ENCODE results near the gene SIRT6.
"Not testable (repeated sequence)": the region's sequence is repeated elsewhere in the genome, so short reads cannot be mapped to it uniquely, and the experiment has no call there.

SIRT6 gene

DNA sequence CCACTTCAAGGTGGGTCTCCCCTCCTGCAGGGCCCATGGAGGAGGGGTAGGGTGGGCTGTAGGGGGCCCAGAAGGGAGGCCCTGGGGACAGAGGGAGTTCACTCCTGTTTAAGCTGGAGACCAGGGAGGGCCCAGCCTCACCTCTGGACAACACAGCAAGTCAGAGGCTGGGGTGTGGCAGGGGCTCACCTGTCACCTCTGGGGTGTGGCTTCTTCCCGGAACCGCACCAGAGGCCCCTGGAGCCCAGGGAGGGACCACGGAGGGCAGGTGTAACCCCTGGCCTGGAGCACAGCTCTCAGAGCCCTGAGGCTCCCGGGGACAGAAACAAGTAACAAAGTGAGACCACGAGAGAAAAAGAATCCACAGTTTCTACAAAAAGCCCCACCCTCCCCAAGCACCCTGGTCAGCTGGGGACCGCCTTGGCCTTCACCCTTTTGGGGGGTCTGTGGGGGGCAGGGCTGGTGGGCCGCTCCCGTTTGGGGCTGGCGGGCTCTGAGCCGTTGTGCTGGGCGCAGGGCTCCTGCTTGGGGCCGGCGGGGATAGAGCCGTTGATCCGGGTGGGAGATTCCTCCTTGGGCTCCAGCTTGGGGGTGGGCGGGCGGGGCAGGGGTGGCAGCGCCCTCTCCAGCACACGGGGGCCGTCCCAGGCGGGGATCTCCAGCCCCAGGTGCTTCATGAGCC, 8.0 kb downstream of the SIRT6 start:
- DNase-seq = no peak

GRCh38 chr19:4173479-4174212, 8.7 kb downstream of the SIRT6 start:
- DNase-seq = no peak

GRCh38 chr19:4172861-4173473, 9.4 kb downstream of the SIRT6 start:
- DNase-seq = peak; percentile 25 to 30

- DNase-seq = no peak
These were observed 10.7 kb downstream of the SIRT6 start for GRCh38 chr19:4171676-4172075.

- DNase-seq = no peak
These were observed 18.1 kb downstream of the SIRT6 start for GRCh38 chr19:4164262-4164661.

DNA sequence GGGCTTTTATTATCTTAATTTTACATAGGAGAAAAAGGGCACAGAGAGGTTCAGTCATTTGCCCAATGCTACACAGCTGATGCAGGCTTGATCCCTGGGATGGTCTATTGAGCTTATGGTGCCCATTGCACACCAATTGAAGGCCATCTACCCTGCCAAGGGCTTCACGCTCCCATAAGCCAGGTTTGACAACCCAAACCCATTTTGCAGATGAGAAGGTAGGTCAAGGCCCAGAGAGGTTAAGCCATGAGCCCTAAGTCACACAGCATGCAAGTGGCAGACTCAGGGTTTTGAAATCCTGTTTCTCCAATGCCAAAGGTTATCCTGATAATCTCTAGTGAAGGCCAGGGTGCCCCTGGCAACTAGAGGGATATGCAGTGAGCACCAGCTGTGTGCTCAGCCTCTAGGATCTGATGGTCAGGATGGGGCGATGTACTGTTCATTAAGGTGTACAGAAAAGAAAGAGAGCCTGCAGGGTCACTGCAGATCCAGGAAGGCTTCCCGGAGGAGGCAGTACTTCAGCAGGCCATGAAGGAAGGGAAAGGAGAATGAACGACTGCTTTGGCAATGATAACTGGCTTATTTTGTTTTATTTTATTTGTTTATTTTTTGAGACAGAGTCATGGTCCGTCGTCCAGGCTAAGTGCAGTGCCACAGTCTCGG, 20.8 kb downstream of the SIRT6 start:
- no peak for DNase-seq

DNA sequence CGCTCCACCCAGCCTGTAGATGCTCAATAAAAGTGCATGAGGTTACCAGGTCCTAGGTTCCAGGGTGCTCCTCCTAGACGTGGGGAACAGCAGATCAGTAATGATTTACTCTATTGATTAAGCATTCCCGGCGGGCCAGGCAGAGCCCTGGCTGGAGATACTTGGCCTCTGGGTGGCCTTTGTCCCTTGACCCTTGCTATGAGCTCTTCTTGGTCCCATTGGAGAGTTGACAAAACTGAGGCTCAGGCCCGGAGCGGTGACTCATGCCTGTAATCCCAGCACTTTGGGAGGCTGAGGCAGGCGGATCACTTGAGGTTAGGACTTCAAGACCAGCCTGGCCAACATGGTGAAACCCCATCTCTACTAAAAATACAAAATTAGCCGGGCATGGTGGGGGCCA, 24.4 kb downstream of the SIRT6 start:
- not testable (repeated sequence) for DNase-seq

GRCh38 chr19:4157164-4157563, 25.2 kb downstream of the SIRT6 start:
- no peak for DNase-seq

- no peak for DNase-seq
These were observed 27.6 kb downstream of the SIRT6 start for GRCh38 chr19:4154571-4155312.

- no peak for DNase-seq
These were observed 29.9 kb downstream of the SIRT6 start for GRCh38 chr19:4152241-4152998.

- DNase-seq = no peak
These were observed 30.7 kb downstream of the SIRT6 start for GRCh38 chr19:4151623-4152022.

- no peak for DNase-seq
These were observed 32.7 kb downstream of the SIRT6 start for GRCh38 chr19:4149518-4150288.

DNA sequence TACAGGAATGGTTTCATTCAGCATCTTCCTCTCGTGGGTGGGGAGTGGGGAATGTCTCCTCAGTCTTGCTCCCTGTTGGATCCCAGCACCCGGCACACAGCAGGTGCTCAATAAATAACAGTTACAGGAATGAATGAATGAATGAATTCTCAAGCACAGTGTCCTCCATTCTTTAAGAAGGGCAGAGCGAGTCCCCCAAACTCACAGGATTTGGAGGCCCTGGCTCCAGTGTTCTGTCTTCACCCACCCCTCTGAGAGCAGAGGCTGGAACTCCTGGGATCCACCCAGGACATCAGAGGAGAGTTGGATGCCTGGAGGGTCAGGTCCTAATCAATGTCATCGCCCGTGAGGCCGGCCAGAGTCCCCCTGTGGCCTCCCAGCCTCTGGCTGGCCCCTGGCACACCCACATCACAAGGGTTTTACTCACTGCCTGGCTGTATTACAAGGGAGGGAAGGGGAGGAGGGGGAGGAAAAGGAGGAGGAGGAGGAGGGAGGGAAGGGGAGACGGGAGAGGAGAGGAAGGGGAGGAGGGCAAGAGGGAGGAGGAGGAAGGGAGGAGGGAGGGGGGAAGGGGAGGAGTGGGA, 37.6 kb downstream of the SIRT6 start:
- DNase-seq = peak; percentile 5 to 6

DNA sequence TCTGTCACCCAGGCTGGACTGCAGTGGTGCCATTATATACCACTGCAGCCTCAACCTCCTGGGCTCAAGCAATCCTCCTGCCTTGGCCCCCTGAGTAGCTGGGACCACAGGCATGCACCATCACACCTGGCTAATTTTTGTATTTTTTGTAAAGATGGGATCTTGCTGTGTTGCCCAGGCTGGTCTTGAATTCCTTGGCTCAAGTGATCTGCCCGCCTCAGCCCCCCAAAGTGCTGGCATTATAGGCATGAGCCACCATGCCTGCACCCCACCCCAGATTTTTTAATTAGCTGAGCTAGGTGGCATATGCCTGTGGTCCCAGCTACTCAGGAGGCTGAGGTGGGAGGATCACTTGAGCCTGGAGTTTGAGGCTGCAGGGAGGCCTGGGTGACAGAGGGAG, 39.4 kb downstream of the SIRT6 start:
- DNase-seq = not testable (repeated sequence)

DNA sequence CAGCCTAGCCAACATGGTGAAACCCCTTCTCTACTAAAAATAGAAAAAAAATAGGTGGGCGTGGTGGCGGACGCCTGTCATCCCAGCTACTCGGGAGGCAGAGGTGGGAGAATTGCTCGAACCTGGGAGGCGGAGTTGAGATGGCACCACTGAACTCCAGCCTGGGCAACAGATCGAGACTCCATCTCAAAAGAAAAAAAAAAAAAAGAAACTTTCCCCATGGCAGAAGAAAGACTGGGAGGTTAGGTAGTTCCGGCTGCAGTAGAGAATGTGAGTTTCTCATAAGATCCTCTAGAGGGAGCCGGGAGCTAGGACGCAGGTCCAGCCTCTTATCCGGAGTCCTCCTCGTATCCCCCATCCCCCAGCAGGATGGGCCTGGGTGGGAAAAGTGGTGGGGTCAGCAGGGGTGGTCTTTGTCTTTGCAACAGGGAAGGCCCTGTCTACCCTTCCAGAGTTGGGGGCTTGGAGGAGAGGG, 42.1 kb downstream of the SIRT6 start:
- peak; percentile 48 to 58 for DNase-seq

DNA sequence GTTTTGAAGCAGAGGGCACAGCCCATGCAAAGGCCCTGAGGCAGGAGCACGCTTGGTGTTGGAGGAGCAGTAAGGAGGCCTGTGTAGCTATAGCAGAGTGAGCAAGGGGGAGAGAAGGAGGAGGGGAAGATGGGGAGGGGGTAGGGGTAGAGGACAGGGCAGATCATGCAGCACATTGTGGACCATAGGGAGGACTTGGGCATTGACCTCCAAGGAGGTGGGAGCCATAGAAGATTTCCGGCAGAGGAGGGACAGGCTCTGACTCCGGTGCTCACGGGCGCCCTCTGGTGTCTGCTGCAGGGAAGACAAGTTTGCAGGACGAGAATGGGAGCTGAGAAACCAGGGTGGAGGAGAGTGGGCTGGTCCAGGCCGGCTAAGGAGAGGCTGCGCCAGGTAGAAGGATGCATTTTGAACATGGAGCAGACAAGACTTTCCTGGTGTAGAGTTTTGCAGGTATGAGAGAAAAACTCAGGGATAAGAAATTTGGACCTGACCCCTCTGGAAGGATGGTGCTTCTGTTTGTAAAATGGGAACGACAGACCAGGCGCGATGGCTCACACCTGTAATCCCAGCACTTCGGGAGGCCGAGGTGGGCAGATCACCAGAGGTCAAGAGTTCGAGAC, 42.6 kb downstream of the SIRT6 start:
- peak; percentile 75 to 81 for DNase-seq

- DNase-seq = no peak
These were observed 43.9 kb downstream of the SIRT6 start for GRCh38 chr19:4138445-4138844.

DNA sequence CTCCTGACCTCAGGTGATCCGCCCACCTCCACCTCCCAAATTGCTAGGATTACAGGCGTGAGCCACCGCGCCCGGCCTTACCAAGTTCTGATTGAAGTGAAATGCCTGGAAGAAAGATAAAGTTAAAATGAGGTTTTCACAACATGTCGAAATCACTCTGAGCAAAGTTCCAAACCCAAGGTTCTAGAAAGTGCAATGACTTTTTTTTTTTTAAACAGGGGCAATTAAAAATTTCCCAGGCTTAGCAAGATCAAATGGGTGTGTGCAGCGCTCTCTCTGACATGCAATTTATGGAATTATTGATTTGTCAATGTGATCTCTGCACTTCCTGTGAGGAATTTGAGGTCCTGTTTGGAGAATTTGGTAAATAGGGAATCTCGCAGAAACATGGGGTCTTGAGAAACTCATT, 45.7 kb downstream of the SIRT6 start:
- DNase-seq = no peak

GRCh38 chr19:4135386-4135785, 47.0 kb downstream of the SIRT6 start:
- peak in 1 of 2 donors; percentile 18 for DNase-seq

GRCh38 chr19:4134351-4134750, 48.0 kb downstream of the SIRT6 start:
- DNase-seq = no peak

Data from inflammatory macrophage (primary cell).